Measurements from ENCODE around the gene NEMP2.

The NEMP2 gene, protein sequence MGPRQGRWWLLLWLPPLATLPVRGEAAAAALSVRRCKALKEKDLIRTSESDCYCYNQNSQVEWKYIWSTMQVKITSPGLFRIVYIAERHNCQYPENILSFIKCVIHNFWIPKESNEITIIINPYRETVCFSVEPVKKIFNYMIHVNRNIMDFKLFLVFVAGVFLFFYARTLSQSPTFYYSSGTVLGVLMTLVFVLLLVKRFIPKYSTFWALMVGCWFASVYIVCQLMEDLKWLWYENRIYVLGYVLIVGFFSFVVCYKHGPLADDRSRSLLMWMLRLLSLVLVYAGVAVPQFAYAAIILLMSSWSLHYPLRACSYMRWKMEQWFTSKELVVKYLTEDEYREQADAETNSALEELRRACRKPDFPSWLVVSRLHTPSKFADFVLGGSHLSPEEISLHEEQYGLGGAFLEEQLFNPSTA

DNA sequence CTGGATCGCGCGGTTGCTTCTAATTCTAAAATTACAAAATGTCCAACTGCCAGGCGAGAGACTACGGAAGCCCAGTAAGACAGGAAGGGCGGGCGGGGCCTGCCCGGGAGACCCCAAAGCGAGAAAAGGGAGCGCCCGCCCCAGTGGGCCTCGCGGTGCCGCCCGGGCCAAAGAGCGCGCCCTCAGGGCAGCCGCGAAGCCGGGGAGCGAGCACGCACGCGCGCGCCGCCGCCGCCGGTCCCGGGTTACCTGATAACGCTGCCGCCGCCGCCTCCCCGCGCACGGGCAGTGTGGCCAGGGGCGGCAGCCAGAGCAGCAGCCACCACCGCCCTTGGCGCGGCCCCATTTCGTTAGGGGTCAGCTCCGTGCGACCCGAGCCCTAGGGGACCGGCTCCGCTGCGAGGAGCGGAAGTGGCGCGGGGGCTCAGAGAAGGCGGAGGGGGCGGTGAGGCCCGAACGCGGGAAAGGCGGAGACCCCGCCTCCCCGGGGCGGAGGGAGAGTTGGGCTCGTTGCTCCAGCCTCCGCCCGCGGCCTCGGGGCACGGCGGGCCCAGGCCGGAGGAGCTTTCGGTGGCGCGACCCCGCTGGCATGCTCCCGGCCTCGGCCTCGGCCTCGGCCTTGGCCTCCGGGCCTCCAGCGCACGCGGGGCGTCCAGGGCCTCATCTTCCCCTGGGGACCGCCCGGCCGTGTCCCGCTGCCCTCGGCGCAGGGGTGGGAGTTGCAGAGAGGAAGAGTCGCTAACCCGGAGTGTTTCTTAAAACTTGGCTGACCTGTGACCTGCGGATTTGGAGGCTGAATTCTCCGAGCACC lies at the start of gene NEMP2:
NEMP2 (minus strand) TSS at position 413 of the 811 bp plus-strand sequence; CDS start at position 346, 67 bp downstream.
- TF ChIP-seq, protein P1, sequence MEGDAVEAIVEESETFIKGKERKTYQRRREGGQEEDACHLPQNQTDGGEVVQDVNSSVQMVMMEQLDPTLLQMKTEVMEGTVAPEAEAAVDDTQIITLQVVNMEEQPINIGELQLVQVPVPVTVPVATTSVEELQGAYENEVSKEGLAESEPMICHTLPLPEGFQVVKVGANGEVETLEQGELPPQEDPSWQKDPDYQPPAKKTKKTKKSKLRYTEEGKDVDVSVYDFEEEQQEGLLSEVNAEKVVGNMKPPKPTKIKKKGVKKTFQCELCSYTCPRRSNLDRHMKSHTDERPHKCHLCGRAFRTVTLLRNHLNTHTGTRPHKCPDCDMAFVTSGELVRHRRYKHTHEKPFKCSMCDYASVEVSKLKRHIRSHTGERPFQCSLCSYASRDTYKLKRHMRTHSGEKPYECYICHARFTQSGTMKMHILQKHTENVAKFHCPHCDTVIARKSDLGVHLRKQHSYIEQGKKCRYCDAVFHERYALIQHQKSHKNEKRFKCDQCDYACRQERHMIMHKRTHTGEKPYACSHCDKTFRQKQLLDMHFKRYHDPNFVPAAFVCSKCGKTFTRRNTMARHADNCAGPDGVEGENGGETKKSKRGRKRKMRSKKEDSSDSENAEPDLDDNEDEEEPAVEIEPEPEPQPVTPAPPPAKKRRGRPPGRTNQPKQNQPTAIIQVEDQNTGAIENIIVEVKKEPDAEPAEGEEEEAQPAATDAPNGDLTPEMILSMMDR (IDR thresholded peaks at IDR 0.05; ENCODE audit: low read depth, low read length) = no peak
- no peak for DNase-seq (ENCODE audit: extremely low read depth, low read depth)

DNA sequence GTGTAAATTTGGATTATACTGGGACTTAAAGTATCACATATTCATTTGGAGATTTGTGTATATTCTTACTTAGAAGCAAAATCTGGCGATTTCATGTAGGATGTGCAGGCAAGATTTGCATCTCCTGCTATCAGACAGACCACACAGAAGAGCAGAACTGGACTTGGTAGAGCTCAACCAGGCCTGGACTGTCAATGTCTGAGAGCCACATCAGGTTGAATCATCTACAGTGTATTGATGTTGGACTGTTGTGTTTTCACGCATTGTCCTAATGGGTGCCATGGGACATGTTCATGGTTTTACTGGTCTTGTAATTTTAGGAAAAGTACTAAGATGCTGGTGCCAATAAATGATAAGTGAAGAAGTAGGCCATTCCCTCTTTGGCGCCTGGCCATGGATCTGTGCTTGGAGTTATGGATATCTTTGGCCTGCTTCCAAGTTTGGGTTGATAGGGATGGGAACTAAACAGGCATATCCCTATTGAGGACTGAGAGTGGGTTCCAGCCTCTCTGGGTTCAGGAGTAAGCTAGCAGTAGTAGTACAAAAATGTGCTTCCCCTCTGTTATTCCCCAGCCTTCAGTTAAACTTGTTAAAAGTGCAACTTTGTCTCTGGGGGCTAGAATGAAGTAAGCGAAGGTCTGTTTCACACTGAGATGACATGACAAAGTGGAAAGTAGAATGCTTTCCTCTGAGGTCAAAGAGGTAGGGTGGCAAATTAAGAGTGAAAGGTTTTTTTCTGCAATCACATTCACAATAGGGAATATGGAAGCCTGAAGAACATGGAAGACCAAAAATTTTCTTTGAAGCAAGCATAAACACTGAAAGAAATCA lies 49.2 kb upstream of the NEMP2 start:
- TF ChIP-seq, protein P1 (IDR thresholded peaks at IDR 0.05; ENCODE audit: low read depth, low read length) = no peak
- DNase-seq (ENCODE audit: extremely low read depth, low read depth) = no peak

DNA sequence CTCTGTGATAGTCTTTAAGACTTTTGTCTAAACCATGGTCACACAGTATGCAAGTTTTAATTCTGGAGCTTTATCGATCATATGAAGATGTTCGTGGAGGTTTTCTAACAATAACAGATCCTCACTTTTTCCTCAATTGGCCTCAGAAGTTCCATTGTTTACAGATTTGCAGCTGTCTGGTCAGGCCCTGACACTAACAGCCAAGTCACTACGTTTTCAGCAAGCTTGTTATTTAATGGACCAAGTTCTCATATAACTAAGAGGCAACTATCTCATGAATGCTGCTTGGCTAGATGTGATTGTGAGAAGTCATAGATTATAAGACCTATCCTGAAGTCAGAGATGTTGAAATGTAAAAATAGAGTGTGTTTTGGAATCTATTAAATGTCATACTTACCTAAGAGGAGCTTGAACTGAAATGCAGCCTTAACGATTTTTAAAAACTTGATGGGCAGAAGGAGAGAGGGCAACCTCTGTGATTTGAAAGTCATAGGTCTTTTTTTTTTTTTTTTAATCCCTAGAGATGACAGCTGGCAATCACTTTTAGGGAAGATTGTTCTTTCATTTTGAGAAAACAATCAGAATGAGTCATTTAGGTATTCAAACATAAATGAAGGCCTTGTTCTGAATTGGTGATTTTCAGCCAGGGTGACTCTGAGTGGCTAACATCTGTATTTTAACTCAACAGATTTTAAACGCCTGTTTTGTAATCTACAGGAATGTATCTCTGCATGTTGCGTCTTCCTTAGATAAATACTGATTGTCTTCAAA lies 48.4 kb upstream of the NEMP2 start:
- TF ChIP-seq, protein P1 (IDR thresholded peaks at IDR 0.05; ENCODE audit: low read depth, low read length) = no peak
- DNase-seq (ENCODE audit: extremely low read depth, low read depth) = no peak

DNA sequence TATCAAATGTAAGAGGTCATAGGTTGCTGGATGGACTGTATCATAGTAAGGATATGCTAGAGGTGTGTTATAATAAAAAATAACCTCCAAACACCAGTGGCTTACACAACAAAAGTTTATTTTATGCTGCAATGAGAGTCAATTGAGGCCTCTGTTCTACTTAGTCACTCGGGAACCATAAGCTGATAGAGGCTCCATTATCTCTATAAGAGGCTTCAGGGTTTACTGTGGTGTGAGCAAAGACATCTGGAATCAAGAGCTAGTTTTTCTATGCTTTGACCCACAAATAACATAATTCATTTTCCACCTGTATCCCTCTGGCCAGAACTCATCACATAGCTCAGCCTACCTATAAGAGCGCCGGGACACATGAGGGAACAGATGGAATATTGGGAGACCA lies 47.5 kb upstream of the NEMP2 start:
- no peak for DNase-seq (ENCODE audit: extremely low read depth, low read depth)
- TF ChIP-seq, protein P1 (IDR thresholded peaks at IDR 0.05; ENCODE audit: low read depth, low read length) = no peak

DNA sequence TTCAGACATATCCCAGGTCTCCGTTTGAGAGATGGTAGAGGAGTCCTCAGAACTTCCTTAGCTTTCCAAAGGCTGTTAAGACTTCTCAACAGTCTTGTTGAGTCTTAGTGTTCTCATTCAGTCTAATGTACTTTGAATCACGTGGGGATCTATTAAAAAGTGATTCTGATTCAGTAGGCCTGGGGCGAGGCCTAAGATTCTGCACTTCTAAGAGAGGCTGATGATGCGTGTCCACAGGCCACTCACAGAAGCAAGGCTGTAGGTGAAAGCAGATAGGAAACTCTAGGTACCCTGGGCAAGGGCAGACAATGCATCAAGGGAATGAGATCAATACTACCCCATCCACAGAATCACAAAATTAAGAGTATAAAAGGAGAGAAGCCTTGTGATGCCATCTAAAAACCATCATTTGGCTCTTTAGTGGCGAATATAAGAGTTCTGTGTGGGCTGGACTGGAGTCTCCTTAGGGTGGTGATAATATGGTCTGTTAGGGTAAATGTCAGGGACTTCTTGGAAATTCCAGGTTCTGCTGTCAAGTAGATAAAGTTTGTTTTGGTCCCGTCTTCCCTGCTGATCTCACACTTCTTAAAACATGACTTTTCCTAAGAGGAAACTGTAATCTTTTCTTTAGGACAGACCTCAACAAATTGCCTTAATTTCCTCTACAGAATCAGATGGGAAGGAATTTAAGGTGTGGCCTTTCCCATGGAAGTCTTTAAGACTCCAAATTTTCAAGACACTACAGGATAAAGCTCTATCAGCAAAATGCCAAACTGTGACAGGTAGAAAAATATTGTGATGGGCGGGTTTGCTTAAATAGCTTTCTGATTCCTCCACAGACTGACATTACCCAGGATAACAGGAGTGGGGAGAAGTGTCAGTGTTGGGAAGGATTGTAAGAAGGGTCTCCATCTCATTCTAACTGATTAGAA lies 45.7 kb upstream of the NEMP2 start:
- TF ChIP-seq, protein P1 (IDR thresholded peaks at IDR 0.05; ENCODE audit: low read depth, low read length) = no peak
- DNase-seq (ENCODE audit: extremely low read depth, low read depth) = no peak

DNA sequence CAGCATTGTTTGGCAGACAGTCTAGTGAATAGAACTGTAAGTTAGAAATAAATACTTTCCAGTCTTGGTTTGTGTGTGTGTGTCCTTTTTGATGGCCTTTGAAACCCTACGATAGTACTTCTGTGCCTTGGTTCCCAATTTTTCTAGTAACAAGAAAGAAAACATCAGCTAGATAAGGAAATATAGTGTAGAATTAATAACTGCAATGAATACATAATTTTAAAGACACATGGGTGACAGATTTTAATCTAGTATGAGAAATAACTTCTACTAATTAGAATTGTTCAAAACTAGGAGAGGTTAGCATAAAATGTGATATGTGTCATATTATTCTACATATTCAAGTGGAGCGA lies 44.5 kb upstream of the NEMP2 start:
- no peak for DNase-seq (ENCODE audit: extremely low read depth, low read depth)
- TF ChIP-seq, protein P1 (IDR thresholded peaks at IDR 0.05; ENCODE audit: low read depth, low read length) = no peak
